Thoracic aorta endothelial cell (primary cell): ENCODE results near the gene RNF123. TPM values are rescaled to one million over a fixed set of nuclear protein-coding genes. Genes with fewer than 3 reads are reported as not detected.

Experiments used
- small RNA-seq: library from RNA; depleted of rRNA; stranded (forward); fragments of <200 nt; gene quantifications from one replicate; pipeline ENCODE3, GENCODE V24; 2012
- total RNA-seq: library from RNA; depleted of rRNA; stranded (reverse); fragments of >200 nt; gene quantifications from 2 replicates; pipeline ENCODE4 v1.2.3, GENCODE V29; 2012

Gene RNF123
- total RNA-seq = 19.1 and 25.0 TPM in 2 replicates

GRCh38 chr3:49689046-49689907 is at the start of gene RNF123, which contains the start of gene MST1:
Gene RNF123 (plus strand): TSS chr3:49689557. CDS start chr3:49691166, 1,609 bp downstream.
Gene MST1 (minus strand): TSS chr3:49689474. CDS start chr3:49688691, 783 bp downstream.

GRCh38 chr3:49673715-49674496 is 15.5 kb upstream of the RNF123 start, which contains the start of gene APEH:
Gene APEH (plus strand): TSS chr3:49674351. CDS start chr3:49674402, 51 bp downstream.

DNA sequence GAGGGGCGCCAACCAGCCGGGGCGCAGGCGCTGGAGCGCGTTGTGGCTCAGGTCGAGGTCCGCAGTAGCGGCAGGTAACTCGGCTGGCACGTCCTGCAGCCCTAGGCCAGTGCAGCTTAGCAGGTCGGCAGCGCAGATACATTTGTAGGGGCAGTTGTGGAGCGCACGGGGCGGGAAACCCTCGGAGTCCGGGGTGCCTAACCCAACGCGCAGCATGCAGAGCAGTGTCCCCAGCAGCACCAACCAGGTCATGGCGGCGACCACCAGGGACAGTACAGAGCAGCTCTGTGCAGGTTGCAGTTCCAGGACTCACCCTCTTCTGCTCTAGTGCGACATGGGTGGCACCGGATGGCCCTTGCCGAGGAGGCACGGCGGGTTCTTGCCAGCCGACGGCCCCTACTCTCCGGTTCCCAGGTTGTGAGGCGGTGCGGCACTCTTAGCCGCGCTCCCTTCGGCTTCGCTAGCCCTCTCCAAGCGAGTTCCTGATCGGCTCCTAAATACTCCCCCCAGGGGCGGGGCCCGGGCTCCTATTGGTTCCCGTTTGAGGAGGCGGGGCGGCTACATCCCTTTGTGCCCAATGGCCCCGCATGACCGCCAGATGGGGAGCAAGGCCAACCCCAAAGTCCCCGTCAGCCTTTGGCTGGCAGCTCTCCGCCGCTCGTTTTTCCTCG is 30.0 kb downstream of the RNF123 start, which contains the start of gene AMIGO3:
Gene AMIGO3, minus strand, starts transcription at position 471 of the 671 bp plus-strand sequence. Its CDS starts 219 bp downstream, at position 252.

GRCh38 chr3:49723628-49724551 is 34.5 kb downstream of the RNF123 start, which contains the start of gene GMPPB:
Gene GMPPB (minus strand): TSS chr3:49723951. CDS start chr3:49723726, 225 bp downstream.

Small RNAs within 50 kb of the gene (small RNA-seq; reads per million reads assigned to genes)
- gene AMIGO3 (not detected), gene COX6CP14 (not detected)

Other genes with a start within 250 kb of the RNF123 start
- 60.4 and 84.3 TPM in 2 replicates for gene DAG1, start 219.3 kb upstream of the RNF123 start, total RNA-seq
- gene BSN, start 135.1 kb upstream of the RNF123 start, total RNA-seq = 0.13 and 0.14 TPM in 2 replicates
- gene APEH, start 15.2 kb upstream of the RNF123 start, total RNA-seq = 76.9 and 81.3 TPM in 2 replicates
- gene MST1, start 83 bp upstream of the RNF123 start, total RNA-seq = 1.1 and 2.3 TPM in 2 replicates
- 0.14 TPM in 1 of 2 replicates, not detected in the other for gene AMIGO3, start 30.1 kb downstream of the RNF123 start, total RNA-seq
- 39.8 and 42.0 TPM in 2 replicates for gene GMPPB, start 34.4 kb downstream of the RNF123 start, total RNA-seq
- gene IP6K1, start 97.0 kb downstream of the RNF123 start, total RNA-seq = 44.5 and 53.0 TPM in 2 replicates
- not detected in 2 replicates for gene CDHR4, start 110.3 kb downstream of the RNF123 start, total RNA-seq
- 5.8 and 7.6 TPM in 2 replicates for gene INKA1, start 113.7 kb downstream of the RNF123 start, total RNA-seq
- gene UBA7, start 124.4 kb downstream of the RNF123 start, total RNA-seq = 20.9 and 33.5 TPM in 2 replicates
- gene TRAIP, start 167.0 kb downstream of the RNF123 start, total RNA-seq = 4.8 and 5.5 TPM in 2 replicates
- gene CAMKV, start 180.3 kb downstream of the RNF123 start, total RNA-seq = not detected in 2 replicates
- gene MST1R, start 214.3 kb downstream of the RNF123 start, total RNA-seq = 1.2 and 2.2 TPM in 2 replicates
- 14.6 and 17.0 TPM in 2 replicates for gene MON1A, start 240.3 kb downstream of the RNF123 start, total RNA-seq